ENCODE measurements around the gene MMP25. TPM values are rescaled to one million over a fixed set of nuclear protein-coding genes. Genes with fewer than 3 reads are reported as not detected.
A peak's percentile ranks its signal among the peaks of the same experiment; 100 is the strongest.
"Not testable (repeated sequence)": the region's sequence is repeated elsewhere in the genome, so short reads cannot be mapped to it uniquely, and the experiment has no call there.

MMP25 gene
- total and polyA plus RNA-seq, 7 experiments from 2014 or later: 0.64 to 64.4 (median 0.93) TPM

DNA sequence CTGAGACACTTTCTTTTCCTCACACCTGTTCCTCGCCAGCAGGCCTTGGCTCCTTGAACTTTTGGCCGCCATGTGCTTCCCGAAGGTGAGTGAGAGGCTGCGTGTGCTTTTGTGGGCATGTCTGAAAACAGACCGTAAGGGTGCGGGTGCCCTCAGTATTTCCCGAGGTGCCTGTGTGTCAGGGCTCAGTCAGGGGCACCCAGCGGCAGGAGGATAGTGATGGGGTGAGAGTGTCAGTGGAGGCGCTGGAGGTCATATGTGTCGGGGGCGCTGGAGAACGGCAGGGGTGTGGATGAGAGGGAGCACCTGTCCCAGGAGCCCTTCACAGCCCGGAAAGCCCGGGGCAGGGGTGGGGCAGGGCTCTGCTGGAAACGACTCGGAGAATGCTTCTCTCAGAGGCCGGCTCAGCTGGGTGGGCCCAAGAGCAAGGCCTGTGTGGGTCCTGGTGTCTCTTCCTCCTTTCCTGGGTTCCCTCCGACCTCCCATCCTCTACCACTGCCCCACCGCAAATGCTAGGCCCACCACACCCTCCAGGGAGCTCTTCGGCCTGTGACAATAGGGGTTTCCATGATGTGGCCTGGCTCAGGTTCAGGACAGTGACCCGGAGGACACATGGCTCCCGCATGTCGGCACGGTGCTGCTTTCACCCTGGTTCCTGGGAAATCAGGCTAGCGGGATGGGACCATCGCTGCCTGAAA is 19.5 kb downstream of the MMP25 start:
- ChIA-PET POLR2A (interaction anchor here (0.7 to 10.4 kb wide), 19 partner anchors 10 to 201 kb away, joined by 3 to 182 read pairs (median 5); partner anchors contain the start of genes ZNF213 and ZSCAN10), CTCF (interaction anchor here (0.7 to 13.9 kb wide), 6 partner anchors 10 to 64 kb away, joined by 3 to 244 read pairs (median 6); partner anchors contain the start of gene ZNF213)
- H3K4me3 ChIP-seq (ENCODE audit: low read length): peak overlapping the region; percentile 78
- DNase-seq (peak in 2 of 9 donors; percentile 38 to 41), ATAC-seq (peak; percentile 33)
- Mint-ChIP-seq H3K4me1 (peaks cover 44 to 70% (median 61%) of the 10 kb centered on the region in 7 donors), H3K9me3 (peaks cover 0 to 6% (median 0%) of the 10 kb centered on the region in 11 donors), H3K36me3 (peaks cover 8 to 61% (median 25%) of the 10 kb centered on the region in 5 donors), H3K27me3 (no peaks in the 10 kb centered on the region), H3K27ac (peak overlapping the region; percentile 94 to 100 (median 98)), H3K4me3 (peak overlapping the region; percentile 98 to 100 (median 99))
- peaks cover 25 to 30% of the 10 kb centered on the region in 2 donors for H3K4me1 ChIP-seq (ENCODE audit: control insufficient read depth in 2 of 2, insufficient read depth in 2 of 2, low read length in 2 of 2)
- peaks cover 0 to 20% (median 3%) of the 10 kb centered on the region in 3 experiments for H3K36me3 ChIP-seq (ENCODE audit: control insufficient read depth in 2 of 3, insufficient read depth in 3 of 3, low read length in 3 of 3)
- intact Hi-C loops (cut with micrococcal nuclease): loop anchor here (1.0 kb wide), 2 partner anchors 9 to 58 kb away; no protein-coding TSS in a partner anchor
- peak overlapping the region; percentile 88 for H3K27ac ChIP-seq (ENCODE audit: low read depth, low read length)
- H3K9me3 ChIP-seq (ENCODE audit: control insufficient read depth in 2 of 3, low read length in 3 of 3): no peaks in the 10 kb centered on the region
- H3K27me3 ChIP-seq (ENCODE audit: control insufficient read depth in 2 of 2, insufficient read depth in 2 of 2, low read length in 2 of 2): no peaks in the 10 kb centered on the region

DNA sequence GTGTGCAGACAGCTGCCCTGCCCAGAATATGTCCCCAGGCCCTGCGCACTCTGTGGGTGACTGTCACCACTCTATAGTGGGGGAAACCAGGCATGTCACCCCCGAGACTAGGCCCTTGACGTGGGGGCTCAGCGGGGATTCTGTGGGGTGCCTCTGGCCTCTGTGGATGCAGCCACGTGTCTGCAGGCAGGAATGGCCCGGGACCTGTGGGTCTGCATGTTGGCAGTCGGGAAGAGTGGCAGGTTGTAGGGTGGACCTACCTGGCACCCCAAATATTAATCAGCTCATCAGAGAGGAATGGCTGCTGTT is 20.0 kb downstream of the MMP25 start:
- Histone ChIP-seq H3K36me3 (ENCODE audit: control insufficient read depth in 2 of 3, insufficient read depth in 3 of 3, low read length in 3 of 3) (peaks cover 0 to 20% (median 3%) of the 10 kb centered on the region in 3 experiments), H3K4me3 (ENCODE audit: low read length) (peak overlapping the region; percentile 78), H3K9me3 (ENCODE audit: control insufficient read depth in 2 of 3, low read length in 3 of 3) (no peaks in the 10 kb centered on the region), H3K4me1 (ENCODE audit: control insufficient read depth in 2 of 2, insufficient read depth in 2 of 2, low read length in 2 of 2) (peaks cover 30 to 36% of the 10 kb centered on the region in 2 donors), H3K27ac (ENCODE audit: low read depth, low read length) (peak overlapping the region; percentile 88), H3K27me3 (ENCODE audit: control insufficient read depth in 2 of 2, insufficient read depth in 2 of 2, low read length in 2 of 2) (no peaks in the 10 kb centered on the region)
- DNase-seq (no peak), ATAC-seq (no peak)
- H3K27ac Mint-ChIP-seq: peak overlapping the region; percentile 94 to 100 (median 98)
- peaks cover 8 to 65% (median 25%) of the 10 kb centered on the region in 5 donors for H3K36me3 Mint-ChIP-seq
- H3K27me3 Mint-ChIP-seq: no peaks in the 10 kb centered on the region
- CTCF ChIA-PET: interaction anchor here (2.4 to 13.9 kb wide), 3 partner anchors 10 to 64 kb away, joined by 7 to 244 read pairs (median 43); partner anchors contain the start of gene ZNF213
- H3K4me1 Mint-ChIP-seq: peaks cover 49 to 75% (median 66%) of the 10 kb centered on the region in 7 donors
- peaks cover 0 to 6% (median 0%) of the 10 kb centered on the region in 11 donors for H3K9me3 Mint-ChIP-seq
- intact Hi-C loops (cut with micrococcal nuclease): no loop called here
- POLR2A ChIA-PET: interaction anchor here (0.7 to 10.4 kb wide), 14 partner anchors 9 to 93 kb away, joined by 3 to 182 read pairs (median 5); partner anchors contain the start of gene ZSCAN10
- peak overlapping the region; percentile 98 to 100 (median 99) for H3K4me3 Mint-ChIP-seq

DNA sequence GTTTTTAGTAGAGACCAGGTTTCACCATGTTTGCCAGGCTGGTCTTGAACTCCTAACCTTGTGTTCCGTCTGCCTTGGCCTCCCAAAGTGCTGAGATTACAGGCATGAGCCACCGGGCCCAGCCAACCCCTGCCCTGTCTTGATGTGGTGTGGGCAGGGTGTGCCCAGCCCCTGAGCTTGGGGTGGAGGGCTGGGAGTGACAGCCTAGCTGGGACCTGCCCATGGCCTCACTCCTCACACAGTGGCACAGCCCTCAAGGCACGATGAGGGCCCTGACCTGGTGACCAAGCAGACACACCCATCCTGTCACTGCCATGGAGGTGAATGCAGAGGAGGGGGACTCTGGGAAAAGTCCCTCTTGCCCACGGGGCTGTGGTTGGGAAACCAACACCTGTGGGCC is 22.1 kb downstream of the MMP25 start:
- H3K27ac ChIP-seq (ENCODE audit: low read depth, low read length): peak overlapping the region; percentile 88
- Mint-ChIP-seq H3K36me3 (peaks cover 8 to 61% (median 25%) of the 10 kb centered on the region in 5 donors), H3K4me3 (peak overlapping the region; percentile 95 to 100 (median 99)), H3K27me3 (no peaks in the 10 kb centered on the region), H3K27ac (peak overlapping the region; percentile 91 to 100 (median 97)), H3K9me3 (peaks cover 0 to 4% (median 0%) of the 10 kb centered on the region in 11 donors), H3K4me1 (peaks cover 51 to 80% (median 66%) of the 10 kb centered on the region in 7 donors)
- H3K4me1 ChIP-seq (ENCODE audit: control insufficient read depth in 2 of 2, insufficient read depth in 2 of 2, low read length in 2 of 2): peaks cover 44 to 47% of the 10 kb centered on the region in 2 donors
- DNase-seq (no peak), ATAC-seq (no peak)
- no peaks in the 10 kb centered on the region for H3K27me3 ChIP-seq (ENCODE audit: control insufficient read depth in 2 of 2, insufficient read depth in 2 of 2, low read length in 2 of 2)
- CTCF ChIA-PET: interaction anchor here (0.7 to 13.9 kb wide), 2 partner anchors 40 to 61 kb away, joined by 5 to 244 read pairs; partner anchors contain the start of gene ZNF213
- POLR2A ChIA-PET: interaction anchor here (1.8 to 7.3 kb wide), 4 partner anchors 7 to 61 kb away, joined by 5 to 113 read pairs (median 50); partner anchors contain the start of gene ZSCAN10
- H3K4me3 ChIP-seq (ENCODE audit: low read length): peak overlapping the region; percentile 78
- H3K36me3 ChIP-seq (ENCODE audit: control insufficient read depth in 2 of 3, insufficient read depth in 3 of 3, low read length in 3 of 3): peaks cover 0 to 20% (median 3%) of the 10 kb centered on the region in 3 experiments
- no peaks in the 10 kb centered on the region for H3K9me3 ChIP-seq (ENCODE audit: control insufficient read depth in 2 of 3, low read length in 3 of 3)
- intact Hi-C loops (cut with micrococcal nuclease): no loop called here

DNA sequence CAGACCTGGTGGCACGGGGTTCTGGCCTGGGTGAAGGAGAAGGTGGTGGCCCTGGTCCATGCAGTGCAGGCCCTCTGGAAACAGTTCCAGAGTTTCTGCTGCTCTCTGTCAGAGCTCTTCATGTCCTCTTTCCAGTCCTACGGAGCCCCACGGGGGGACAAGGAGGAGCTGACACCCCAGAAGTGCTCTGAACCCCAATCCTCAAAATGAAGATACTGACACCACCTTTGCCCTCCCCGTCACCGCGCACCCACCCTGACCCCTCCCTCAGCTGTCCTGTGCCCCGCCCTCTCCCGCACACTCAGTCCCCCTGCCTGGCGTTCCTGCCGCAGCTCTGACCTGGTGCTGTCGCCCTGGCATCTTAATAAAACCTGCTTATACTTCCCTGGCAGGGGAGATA is 22.8 kb downstream of the MMP25 start:
- POLR2A ChIA-PET: interaction anchor here (0.7 to 6.5 kb wide), 4 partner anchors 8 to 61 kb away, joined by 3 to 65 read pairs (median 20); partner anchors contain the start of gene ZSCAN10

DNA sequence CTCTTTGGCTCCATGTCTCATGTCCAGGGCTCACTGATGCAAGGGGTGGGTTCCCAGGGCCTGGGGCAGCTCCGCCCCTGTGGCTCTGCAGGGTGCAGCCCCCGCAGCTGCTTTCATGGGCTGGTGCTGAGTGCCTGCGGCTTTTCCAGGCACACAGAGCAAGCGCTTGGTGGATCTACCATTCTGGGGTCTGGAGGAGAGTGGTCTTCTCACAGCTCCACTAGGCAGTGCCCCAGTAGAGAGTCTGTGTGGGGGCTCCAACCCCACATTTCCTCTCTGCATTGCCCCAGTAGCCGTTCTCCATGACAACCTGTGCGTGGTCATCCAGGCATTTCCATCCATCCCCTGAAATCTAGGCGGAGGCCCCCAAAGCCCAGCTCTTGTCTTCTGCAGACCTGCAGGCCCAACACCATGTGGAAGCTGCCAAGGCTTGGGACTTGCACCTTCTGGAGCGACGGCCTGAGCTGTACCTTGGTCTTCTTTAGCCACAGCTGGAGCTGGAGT is 24.3 kb downstream of the MMP25 start:
- ChIA-PET POLR2A (interaction anchor here (0.6 to 5.0 kb wide), 11 partner anchors 10 to 95 kb away, joined by 3 to 34 read pairs (median 3); no protein-coding TSS in a partner anchor), CTCF (interaction anchor here (0.6 to 1.9 kb wide), 4 partner anchors 12 to 55 kb away, joined by 3 to 9 read pairs (median 4); no protein-coding TSS in a partner anchor)
- no peaks in the 10 kb centered on the region for H3K27me3 ChIP-seq (ENCODE audit: control insufficient read depth in 2 of 2, insufficient read depth in 2 of 2, low read length in 2 of 2)
- DNase-seq (no peak), ATAC-seq (no peak)
- Mint-ChIP-seq H3K4me1 (peaks cover 63 to 82% (median 70%) of the 10 kb centered on the region in 7 donors), H3K27ac (peak overlapping the region; percentile 79 to 100 (median 87)), H3K9me3 (peaks cover 0 to 3% (median 0%) of the 10 kb centered on the region in 11 donors), H3K36me3 (peaks cover 6 to 66% (median 23%) of the 10 kb centered on the region in 5 donors), H3K27me3 (no peaks in the 10 kb centered on the region), H3K4me3 (peak overlapping the region in 4 of 10 donors; percentile 51 to 100 (median 69))
- no peaks in the 10 kb centered on the region for H3K9me3 ChIP-seq (ENCODE audit: control insufficient read depth in 2 of 3, low read length in 3 of 3)
- peak overlapping the region; percentile 54 for H3K27ac ChIP-seq (ENCODE audit: low read depth, low read length)
- peaks cover 55 to 56% of the 10 kb centered on the region in 2 donors for H3K4me1 ChIP-seq (ENCODE audit: control insufficient read depth in 2 of 2, insufficient read depth in 2 of 2, low read length in 2 of 2)
- H3K36me3 ChIP-seq (ENCODE audit: control insufficient read depth in 2 of 3, insufficient read depth in 3 of 3, low read length in 3 of 3): peaks cover 0 to 20% (median 3%) of the 10 kb centered on the region in 3 experiments
- H3K4me3 ChIP-seq (ENCODE audit: low read length): no peak overlapping the region
- intact Hi-C loops (cut with micrococcal nuclease): loop anchor here in 1 of 2 donors (10.0 kb wide), 1 partner anchor 434 kb away; the partner anchor contains the start of gene CLUAP1

More for the DNA sequence above, 22.8 kb downstream of the MMP25 start:
- peak overlapping the region in 8 of 10 donors; percentile 20 to 100 (median 34) for H3K4me3 Mint-ChIP-seq
- H3K27me3 Mint-ChIP-seq; intact Hi-C loops (cut with micrococcal nuclease); H3K9me3 ChIP-seq (ENCODE audit: control insufficient read depth in 2 of 3, low read length in 3 of 3); DNase-seq; H3K9me3 Mint-ChIP-seq; ATAC-seq; H3K4me3 ChIP-seq (ENCODE audit: low read length); H3K27me3 ChIP-seq (ENCODE audit: control insufficient read depth in 2 of 2, insufficient read depth in 2 of 2, low read length in 2 of 2): not testable (repeated sequence)
- peaks cover 53 to 82% (median 67%) of the 10 kb centered on the region in 7 donors for H3K4me1 Mint-ChIP-seq
- H3K36me3 Mint-ChIP-seq: peaks cover 8 to 64% (median 25%) of the 10 kb centered on the region in 5 donors
- H3K27ac Mint-ChIP-seq: peak overlapping the region; percentile 73 to 100 (median 85)
- Histone ChIP-seq H3K4me1 (ENCODE audit: control insufficient read depth in 2 of 2, insufficient read depth in 2 of 2, low read length in 2 of 2) (peaks cover 50 to 54% of the 10 kb centered on the region in 2 donors), H3K27ac (ENCODE audit: low read depth, low read length) (peak overlapping the region; percentile 24), H3K36me3 (ENCODE audit: control insufficient read depth in 2 of 3, insufficient read depth in 3 of 3, low read length in 3 of 3) (peaks cover 0 to 20% (median 3%) of the 10 kb centered on the region in 3 experiments)
- CTCF ChIA-PET: interaction anchor here (0.7 to 1.9 kb wide), 2 partner anchors 10 to 40 kb away, joined by 5 to 9 read pairs; no protein-coding TSS in a partner anchor

DNA sequence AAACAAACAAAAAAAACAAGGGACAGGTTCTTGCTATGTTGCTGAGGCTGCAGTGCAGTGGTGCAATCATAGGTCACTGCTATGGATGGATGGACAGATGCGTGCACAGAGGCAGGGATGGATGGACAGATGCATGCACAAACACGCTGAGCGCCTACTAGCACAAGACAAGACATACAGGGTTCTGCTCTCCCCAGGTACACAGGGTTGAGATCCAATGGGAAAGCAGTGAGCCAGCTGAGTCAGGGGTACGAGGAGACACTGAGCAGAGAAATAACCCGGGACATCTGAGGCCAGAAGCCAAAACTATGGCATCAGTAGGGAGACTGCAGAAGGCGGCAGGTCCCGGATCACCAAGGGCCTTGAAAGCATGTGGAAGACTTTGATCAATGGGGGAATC is 25.3 kb downstream of the MMP25 start:
- H3K4me1 ChIP-seq (ENCODE audit: control insufficient read depth in 2 of 2, insufficient read depth in 2 of 2, low read length in 2 of 2): peaks cover 65% of the 10 kb centered on the region in 2 donors
- intact Hi-C loops (cut with micrococcal nuclease): loop anchor here in 1 of 2 donors (10.0 kb wide), 1 partner anchor 433 kb away; the partner anchor contains the start of gene CLUAP1
- H3K9me3 ChIP-seq (ENCODE audit: control insufficient read depth in 2 of 3, low read length in 3 of 3): no peaks in the 10 kb centered on the region
- ChIA-PET CTCF (no interaction called here), POLR2A (interaction anchor here (0.9 to 5.0 kb wide), 8 partner anchors 11 to 127 kb away, joined by 3 to 34 read pairs (median 4); no protein-coding TSS in a partner anchor)
- no peaks in the 10 kb centered on the region for H3K27me3 ChIP-seq (ENCODE audit: control insufficient read depth in 2 of 2, insufficient read depth in 2 of 2, low read length in 2 of 2)
- DNase-seq (no peak), ATAC-seq (no peak)
- peaks cover 0 to 13% (median 3%) of the 10 kb centered on the region in 3 experiments for H3K36me3 ChIP-seq (ENCODE audit: control insufficient read depth in 2 of 3, insufficient read depth in 3 of 3, low read length in 3 of 3)
- H3K27ac Mint-ChIP-seq: peak overlapping the region; percentile 79 to 100 (median 90)
- no peak overlapping the region for H3K4me3 ChIP-seq (ENCODE audit: low read length)
- H3K27me3 Mint-ChIP-seq: no peaks in the 10 kb centered on the region
- H3K9me3 Mint-ChIP-seq: peaks cover 0 to 3% (median 0%) of the 10 kb centered on the region in 11 donors
- H3K27ac ChIP-seq (ENCODE audit: low read depth, low read length): no peak overlapping the region
- peaks cover 4 to 60% (median 15%) of the 10 kb centered on the region in 5 donors for H3K36me3 Mint-ChIP-seq
- H3K4me3 Mint-ChIP-seq: peak overlapping the region; percentile 23 to 100 (median 64)
- peaks cover 69 to 88% (median 72%) of the 10 kb centered on the region in 7 donors for H3K4me1 Mint-ChIP-seq
